Caco-2 (cell line): ENCODE data around the gene CHD8. TPM values are rescaled to one million over a fixed set of nuclear protein-coding genes. Genes with fewer than 3 reads are reported as not detected.

Source experiments
- BruUV-seq: library from RNA; stranded (reverse); fragments of 400-500 nt; replicated peaks from 2 replicates; lab custom pipeline; 2021; lab: Mats Ljungman, UMichigan
- CTCF ChIA-PET: fragments of 300-600 bp; sonication (Branson Sonifier 250); formaldehyde crosslinking; loops from one replicate; lab custom pipeline; 2022; ENCODE audit warnings: antibody characterized with exemption; lab: Charles Lee
- POLR2A ChIA-PET: fragments of 300-600 bp; sonication (Branson Sonifier 250); formaldehyde crosslinking; loops from one replicate; lab custom pipeline; 2022; ENCODE audit warnings: antibody characterized with exemption; lab: Charles Lee
- DNase-seq, 2 experiments: peaks; one replicate each; pipeline versions ENCODE4 v3.0.0 to v3.0.0-alpha.2; 2020 to 2022
- H3K27me3 ChIP-seq: replicated peaks from 2 replicates; pipeline ENCODE4 v1.6.0; 2011; ENCODE audit warnings: low read length; ENCODE audit not compliant: control insufficient read depth, insufficient read depth
- H3K36me3 ChIP-seq: 2 replicates; pipeline ENCODE4 v1.5.1; 2011; ENCODE audit warnings: low read length; ENCODE audit not compliant: control insufficient read depth, insufficient read depth
- H3K4me1 ChIP-seq: fragments of 250-450 bp; sonication (Bioruptor Pico); 2 replicates; pipeline ENCODE4 v1.5.1; 2020; ENCODE audit warnings: mild to moderate bottlenecking
- H3K4me3 ChIP-seq: 2 replicates; pipeline ENCODE4 v1.5.1; 2011; ENCODE audit warnings: low read depth, mild to moderate bottlenecking, control low read depth, low read length
- H3K9me3 ChIP-seq: fragments of 250-450 bp; sonication (Bioruptor Pico); 2 replicates; pipeline ENCODE4 v1.5.1; 2020; ENCODE audit warnings: mild to moderate bottlenecking, moderate library complexity
- H3K27ac Mint-ChIP-seq: one replicate; pipeline ENCODE4 v1.8.0; 2022; ENCODE audit warnings: mixed read lengths; ENCODE audit not compliant: unreplicated experiment
- H3K27me3 Mint-ChIP-seq: one replicate; pipeline ENCODE4 v1.8.0; 2022; ENCODE audit warnings: mixed read lengths; ENCODE audit not compliant: insufficient read depth, unreplicated experiment
- H3K36me3 Mint-ChIP-seq: one replicate; pipeline ENCODE4 v1.8.0; 2022; ENCODE audit warnings: mild to moderate bottlenecking, mixed read lengths; ENCODE audit not compliant: insufficient read depth, unreplicated experiment
- H3K4me1 Mint-ChIP-seq: one replicate; pipeline ENCODE4 v1.8.0; 2022; ENCODE audit warnings: low read depth, mixed read lengths; ENCODE audit not compliant: unreplicated experiment
- H3K4me3 Mint-ChIP-seq: one replicate; pipeline ENCODE4 v1.8.0; 2022; ENCODE audit warnings: mild to moderate bottlenecking, moderate library complexity, mixed read lengths; ENCODE audit not compliant: unreplicated experiment
- H3K9me3 Mint-ChIP-seq: one replicate; pipeline ENCODE4 v1.8.0; 2022; ENCODE audit warnings: mixed read lengths; ENCODE audit not compliant: unreplicated experiment
- CTCF ChIP-seq, 2 experiments: fragments of 200-600 bp in 1 of 2; IDR thresholded peaks; 1 replicate in 1 of 2; 2 replicates in 1 of 2; pipeline versions ENCODE4 v1.5.1 to v1.8.0; 2011 to 2022; ENCODE audit warnings: antibody characterized with exemption in 1 of 2, control low read depth in 1 of 2, inconsistent platforms in 1 of 2, low read depth in 1 of 2, low read length in 1 of 2, mild to moderate bottlenecking in 1 of 2, moderate library complexity in 1 of 2; ENCODE audit not compliant: insufficient read depth in 1 of 2, severe bottlenecking in 1 of 2, unreplicated experiment in 1 of 2
- intact Hi-C: fragments of 100-400 bp; cut with micrococcal nuclease; formaldehyde crosslinking; loops from one replicate; pipeline ENCODE4 v1.10.0; 2022; ENCODE audit not compliant: unreplicated experiment
- total RNA-seq: library from RNA; stranded (reverse); gene quantifications from 2 replicates; pipeline ENCODE4 v1.2.3, GENCODE V29; 2022

Gene CHD8
- total RNA-seq, 1 experiment from 2014 or later = 89.8 TPM

GRCh38 chr14:21419528-21419927 is 36.4 kb downstream of the CHD8 start:
- no peak overlapping the region for H3K27ac Mint-ChIP-seq
- CTCF ChIA-PET = no interaction called here
- no peaks in the 10 kb centered on the region for H3K27me3 Mint-ChIP-seq
- no peaks in the 10 kb centered on the region for H3K4me1 Mint-ChIP-seq
- BruUV-seq = no TSS peak
- H3K36me3 Mint-ChIP-seq = peaks cover 60% of the 10 kb centered on the region
- Histone ChIP-seq H3K4me3 (no peak overlapping the region), H3K9me3 (no peaks in the 10 kb centered on the region; the same call in 1 of the 2 replicates), H3K4me1 (no peaks in the 10 kb centered on the region), H3K27me3 (no peaks in the 10 kb centered on the region), H3K36me3 (peaks cover 2% of the 10 kb centered on the region)
- intact Hi-C loops = no loop called here
- no peak overlapping the region for H3K4me3 Mint-ChIP-seq
- no peaks in the 10 kb centered on the region for H3K9me3 Mint-ChIP-seq
- TF ChIP-seq CTCF (IDR thresholded peaks at IDR 0.05; ENCODE audit: insufficient read depth in 1 of 2, low read depth in 1 of 2, low read length in 1 of 2, severe bottlenecking in 1 of 2, unreplicated experiment in 1 of 2) = no peak
- POLR2A ChIA-PET = no interaction called here
- no peak for DNase-seq

- no peak for DNase-seq
- no peak overlapping the region for H3K4me3 Mint-ChIP-seq
- H3K36me3 Mint-ChIP-seq = peaks cover 68% of the 10 kb centered on the region
- ChIA-PET CTCF (no interaction called here), POLR2A (no interaction called here)
- no peaks in the 10 kb centered on the region for H3K27me3 Mint-ChIP-seq
- H3K9me3 Mint-ChIP-seq = no peaks in the 10 kb centered on the region
- H3K36me3 ChIP-seq = peaks cover 2% of the 10 kb centered on the region
- intact Hi-C loops = no loop called here
- no peaks in the 10 kb centered on the region for H3K4me1 Mint-ChIP-seq
- no peak overlapping the region for H3K27ac Mint-ChIP-seq
- no peaks in the 10 kb centered on the region for H3K27me3 ChIP-seq
- no peaks in the 10 kb centered on the region; the same call in 1 of the 2 replicates for H3K9me3 ChIP-seq
- BruUV-seq = no TSS peak
- no peaks in the 10 kb centered on the region for H3K4me1 ChIP-seq
- no peak overlapping the region for H3K4me3 ChIP-seq
- no peak for TF ChIP-seq CTCF (IDR thresholded peaks at IDR 0.05; ENCODE audit: insufficient read depth in 1 of 2, low read depth in 1 of 2, low read length in 1 of 2, severe bottlenecking in 1 of 2, unreplicated experiment in 1 of 2)
Measured at GRCh38 chr14:21415329-21415728, 40.6 kb downstream of the CHD8 start.

DNA sequence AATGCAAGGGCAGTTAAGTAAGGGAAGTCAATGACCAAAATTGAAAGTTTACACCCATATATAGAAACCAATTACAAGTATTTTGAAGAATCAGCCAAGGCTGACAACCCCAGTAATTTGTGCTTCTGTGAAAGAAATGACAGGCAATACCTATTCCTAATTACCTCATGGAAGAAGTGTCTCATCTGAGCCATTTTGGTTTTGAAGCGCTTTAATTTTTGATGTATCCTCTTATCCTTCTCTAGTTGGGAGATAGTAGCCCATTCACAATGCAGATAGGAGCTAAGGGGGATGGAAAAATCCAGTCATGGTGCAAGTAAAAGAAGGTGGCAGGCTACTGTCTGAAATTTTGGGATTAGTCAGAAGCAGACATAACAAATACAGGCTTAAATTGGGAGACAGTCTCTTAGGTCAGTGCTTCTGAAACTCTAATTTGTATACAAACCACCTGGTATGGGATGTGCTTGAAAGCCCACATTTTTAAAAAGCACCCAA is 41.7 kb downstream of the CHD8 start:
- intact Hi-C loops = no loop called here
- no peak overlapping the region for H3K27ac Mint-ChIP-seq
- H3K9me3 Mint-ChIP-seq = no peaks in the 10 kb centered on the region
- POLR2A ChIA-PET = no interaction called here
- no peaks in the 10 kb centered on the region for H3K27me3 ChIP-seq
- H3K9me3 ChIP-seq = no peaks in the 10 kb centered on the region; the same call in 1 of the 2 replicates
- no peaks in the 10 kb centered on the region for H3K4me1 ChIP-seq
- CTCF ChIA-PET = no interaction called here
- H3K27me3 Mint-ChIP-seq = no peaks in the 10 kb centered on the region
- no peak for DNase-seq
- H3K36me3 Mint-ChIP-seq = peaks cover 74% of the 10 kb centered on the region
- no peak for TF ChIP-seq CTCF (IDR thresholded peaks at IDR 0.05; ENCODE audit: insufficient read depth in 1 of 2, low read depth in 1 of 2, low read length in 1 of 2, severe bottlenecking in 1 of 2, unreplicated experiment in 1 of 2)
- no peak overlapping the region for H3K4me3 Mint-ChIP-seq
- peaks cover 2% of the 10 kb centered on the region for H3K36me3 ChIP-seq
- no peak overlapping the region for H3K4me3 ChIP-seq
- no peaks in the 10 kb centered on the region for H3K4me1 Mint-ChIP-seq
- BruUV-seq = no TSS peak
